ENCODE measurements around the gene GNGT2. TPM values are rescaled to one million over a fixed set of nuclear protein-coding genes. Genes with fewer than 3 reads are reported as not detected.

The GNGT2 gene
- total RNA-seq, 1 experiment from 2014 or later, result not detected

DNA sequence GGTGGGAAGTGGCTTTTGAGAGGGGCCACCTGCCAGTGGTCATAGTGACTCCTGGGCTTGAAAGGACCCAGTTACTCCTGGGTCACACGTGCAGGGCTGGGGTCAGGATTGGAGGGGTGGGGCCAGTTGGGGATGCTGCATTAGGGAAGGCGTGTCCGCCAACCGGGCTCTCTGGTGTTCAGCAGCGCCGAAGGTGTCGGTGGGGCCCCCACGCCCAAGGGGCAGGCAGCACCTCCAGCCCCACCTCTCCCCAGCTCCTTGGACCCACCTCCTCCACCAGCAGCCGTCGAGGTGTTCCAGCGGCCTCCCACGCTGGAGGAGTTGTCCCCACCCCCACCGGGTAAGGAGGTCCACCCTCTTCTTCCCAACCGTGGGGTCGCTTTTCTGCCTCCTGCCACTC is 9.6 kb upstream of the GNGT2 start:
- in situ Hi-C loops (cut with HindIII; ENCODE audit: low pct_unique_long_range_greater_than_20kb, low sequenced_read_pairs) (no loop called here), intact Hi-C loops (cut with micrococcal nuclease; ENCODE audit: unreplicated experiment) (loop anchor here (10.0 kb wide), 1 partner anchor 165 kb away; no protein-coding TSS in a partner anchor)
- no peak overlapping the region for H3K4me3 ChIP-seq (ENCODE audit: low read depth in 2 of 2, low read length in 2 of 2)
- no peaks in the 10 kb centered on the region for H3K9me3 ChIP-seq (ENCODE audit: control insufficient read depth, insufficient read depth, low read depth, low read length)
- peaks cover 7% of the 10 kb centered on the region for H3K4me1 ChIP-seq (ENCODE audit: control insufficient read depth, insufficient read depth, low read length)
- DNase-seq (ENCODE audit: low read depth, low spot score) (no peak), ATAC-seq (no peak)
- ChIA-PET CTCF (no interaction called here), POLR2A (no interaction called here)
- BruUV-seq (replicated peaks), result no TSS peak
- H3K36me3 ChIP-seq (ENCODE audit: control insufficient read depth, insufficient read depth, low read length), result no peaks in the 10 kb centered on the region
- H3K27me3 ChIP-seq (ENCODE audit: control insufficient read depth, insufficient read depth, low read length), result no peaks in the 10 kb centered on the region; the same call in 1 of the 2 replicates
- TF ChIP-seq, protein P1, sequence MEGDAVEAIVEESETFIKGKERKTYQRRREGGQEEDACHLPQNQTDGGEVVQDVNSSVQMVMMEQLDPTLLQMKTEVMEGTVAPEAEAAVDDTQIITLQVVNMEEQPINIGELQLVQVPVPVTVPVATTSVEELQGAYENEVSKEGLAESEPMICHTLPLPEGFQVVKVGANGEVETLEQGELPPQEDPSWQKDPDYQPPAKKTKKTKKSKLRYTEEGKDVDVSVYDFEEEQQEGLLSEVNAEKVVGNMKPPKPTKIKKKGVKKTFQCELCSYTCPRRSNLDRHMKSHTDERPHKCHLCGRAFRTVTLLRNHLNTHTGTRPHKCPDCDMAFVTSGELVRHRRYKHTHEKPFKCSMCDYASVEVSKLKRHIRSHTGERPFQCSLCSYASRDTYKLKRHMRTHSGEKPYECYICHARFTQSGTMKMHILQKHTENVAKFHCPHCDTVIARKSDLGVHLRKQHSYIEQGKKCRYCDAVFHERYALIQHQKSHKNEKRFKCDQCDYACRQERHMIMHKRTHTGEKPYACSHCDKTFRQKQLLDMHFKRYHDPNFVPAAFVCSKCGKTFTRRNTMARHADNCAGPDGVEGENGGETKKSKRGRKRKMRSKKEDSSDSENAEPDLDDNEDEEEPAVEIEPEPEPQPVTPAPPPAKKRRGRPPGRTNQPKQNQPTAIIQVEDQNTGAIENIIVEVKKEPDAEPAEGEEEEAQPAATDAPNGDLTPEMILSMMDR (IDR thresholded peaks at IDR 0.05), result no peak; the same call in 1 of the 2 replicates
- TF ChIP-seq, protein P2, sequence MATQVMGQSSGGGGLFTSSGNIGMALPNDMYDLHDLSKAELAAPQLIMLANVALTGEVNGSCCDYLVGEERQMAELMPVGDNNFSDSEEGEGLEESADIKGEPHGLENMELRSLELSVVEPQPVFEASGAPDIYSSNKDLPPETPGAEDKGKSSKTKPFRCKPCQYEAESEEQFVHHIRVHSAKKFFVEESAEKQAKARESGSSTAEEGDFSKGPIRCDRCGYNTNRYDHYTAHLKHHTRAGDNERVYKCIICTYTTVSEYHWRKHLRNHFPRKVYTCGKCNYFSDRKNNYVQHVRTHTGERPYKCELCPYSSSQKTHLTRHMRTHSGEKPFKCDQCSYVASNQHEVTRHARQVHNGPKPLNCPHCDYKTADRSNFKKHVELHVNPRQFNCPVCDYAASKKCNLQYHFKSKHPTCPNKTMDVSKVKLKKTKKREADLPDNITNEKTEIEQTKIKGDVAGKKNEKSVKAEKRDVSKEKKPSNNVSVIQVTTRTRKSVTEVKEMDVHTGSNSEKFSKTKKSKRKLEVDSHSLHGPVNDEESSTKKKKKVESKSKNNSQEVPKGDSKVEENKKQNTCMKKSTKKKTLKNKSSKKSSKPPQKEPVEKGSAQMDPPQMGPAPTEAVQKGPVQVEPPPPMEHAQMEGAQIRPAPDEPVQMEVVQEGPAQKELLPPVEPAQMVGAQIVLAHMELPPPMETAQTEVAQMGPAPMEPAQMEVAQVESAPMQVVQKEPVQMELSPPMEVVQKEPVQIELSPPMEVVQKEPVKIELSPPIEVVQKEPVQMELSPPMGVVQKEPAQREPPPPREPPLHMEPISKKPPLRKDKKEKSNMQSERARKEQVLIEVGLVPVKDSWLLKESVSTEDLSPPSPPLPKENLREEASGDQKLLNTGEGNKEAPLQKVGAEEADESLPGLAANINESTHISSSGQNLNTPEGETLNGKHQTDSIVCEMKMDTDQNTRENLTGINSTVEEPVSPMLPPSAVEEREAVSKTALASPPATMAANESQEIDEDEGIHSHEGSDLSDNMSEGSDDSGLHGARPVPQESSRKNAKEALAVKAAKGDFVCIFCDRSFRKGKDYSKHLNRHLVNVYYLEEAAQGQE (IDR thresholded peaks at IDR 0.05; ENCODE audit: insufficient read depth in 1 of 2, low read depth in 2 of 2, low read length in 1 of 2), result no peak
- TF ChIP-seq POLR2AphosphoS5 (IDR thresholded peaks at IDR 0.05; ENCODE audit: low read depth, low read length) (no peak), SIN3A (IDR thresholded peaks at IDR 0.05; ENCODE audit: borderline replicate concordance, insufficient read depth, low read depth, low read length) (no peak), TCF7L2 (IDR thresholded peaks at IDR 0.05; ENCODE audit: low read depth, low read length) (no peak)
- no peak overlapping the region for H3K27ac ChIP-seq (ENCODE audit: low read length)

DNA sequence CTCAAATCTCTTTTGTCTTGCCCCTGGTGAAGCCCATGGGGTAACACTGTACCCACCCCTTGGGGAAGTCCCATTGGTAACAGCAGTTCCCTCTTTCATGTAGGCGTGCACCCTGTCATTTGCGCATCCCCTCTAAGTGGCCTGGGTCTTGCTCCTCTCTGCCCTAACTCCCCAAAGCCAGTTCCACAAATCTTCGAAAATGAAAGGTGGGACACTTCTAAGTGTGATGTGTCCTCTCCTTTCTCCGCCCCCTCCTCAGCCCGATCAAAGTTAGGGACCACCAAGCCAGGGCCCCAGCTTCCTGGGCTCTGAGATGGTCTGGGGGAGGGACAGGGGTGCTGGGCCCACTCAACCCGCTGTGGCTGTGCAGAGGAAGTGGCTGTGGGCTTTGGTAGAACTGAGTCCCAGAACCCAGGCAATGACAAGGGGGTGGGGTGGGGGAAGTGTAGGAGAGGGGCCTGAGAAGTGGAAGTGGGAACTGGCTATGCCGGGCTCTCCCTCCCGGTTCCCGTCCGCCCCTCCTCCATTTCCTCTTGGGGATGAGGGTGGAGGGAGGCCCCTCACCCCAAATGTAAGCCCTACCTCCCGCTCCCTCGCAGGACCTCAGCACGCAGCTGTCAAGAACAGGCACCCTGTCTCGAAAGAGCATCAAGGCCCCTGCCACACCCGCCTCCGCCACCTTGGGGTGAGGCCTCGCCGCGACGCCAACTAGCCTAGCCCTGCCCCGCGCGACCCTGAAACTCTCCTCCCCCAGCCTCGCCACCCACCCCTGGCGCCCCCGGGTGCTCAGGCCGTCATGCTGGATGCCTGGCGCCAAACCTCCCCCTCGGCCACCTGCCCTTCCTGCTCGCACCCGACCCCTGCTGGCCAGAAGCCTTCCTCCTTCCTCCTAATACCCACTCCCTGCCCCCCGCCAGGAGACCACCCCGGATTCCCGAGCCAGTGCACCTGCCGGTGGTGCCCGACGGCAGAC is 8.9 kb upstream of the GNGT2 start:
- DNase-seq (ENCODE audit: low read depth, low spot score) (no peak), ATAC-seq (no peak)
- TF ChIP-seq, protein P1 (IDR thresholded peaks at IDR 0.05), result no peak; the same call in 1 of the 2 replicates
- no peak for TF ChIP-seq POLR2AphosphoS5 (IDR thresholded peaks at IDR 0.05; ENCODE audit: low read depth, low read length)
- TF ChIP-seq SIN3A (IDR thresholded peaks at IDR 0.05; ENCODE audit: borderline replicate concordance, insufficient read depth, low read depth, low read length), result no peak
- no peak for TF ChIP-seq TCF7L2 (IDR thresholded peaks at IDR 0.05; ENCODE audit: low read depth, low read length)
- TF ChIP-seq, protein P2 (IDR thresholded peaks at IDR 0.05; ENCODE audit: insufficient read depth in 1 of 2, low read depth in 2 of 2, low read length in 1 of 2), result no peak
- no peaks in the 10 kb centered on the region for H3K36me3 ChIP-seq (ENCODE audit: control insufficient read depth, insufficient read depth, low read length)
- in situ Hi-C loops (cut with HindIII; ENCODE audit: low pct_unique_long_range_greater_than_20kb, low sequenced_read_pairs), result no loop called here
- POLR2A ChIA-PET, result no interaction called here
- no TSS peak for BruUV-seq (replicated peaks)
- H3K4me3 ChIP-seq (ENCODE audit: low read depth in 2 of 2, low read length in 2 of 2), result no peak overlapping the region
- intact Hi-C loops (cut with micrococcal nuclease; ENCODE audit: unreplicated experiment), result no loop called here
- H3K27ac ChIP-seq (ENCODE audit: low read length), result no peak overlapping the region
- CTCF ChIA-PET, result no interaction called here
- H3K27me3 ChIP-seq (ENCODE audit: control insufficient read depth, insufficient read depth, low read length), result no peaks in the 10 kb centered on the region; the same call in 1 of the 2 replicates
- H3K4me1 ChIP-seq (ENCODE audit: control insufficient read depth, insufficient read depth, low read length), result peaks cover 7% of the 10 kb centered on the region
- H3K9me3 ChIP-seq (ENCODE audit: control insufficient read depth, insufficient read depth, low read depth, low read length), result no peaks in the 10 kb centered on the region
